ENCODE measurements around the gene PHTF1.
A peak's percentile ranks its signal among the peaks of the same experiment; 100 is the strongest.

PHTF1 gene

DNA sequence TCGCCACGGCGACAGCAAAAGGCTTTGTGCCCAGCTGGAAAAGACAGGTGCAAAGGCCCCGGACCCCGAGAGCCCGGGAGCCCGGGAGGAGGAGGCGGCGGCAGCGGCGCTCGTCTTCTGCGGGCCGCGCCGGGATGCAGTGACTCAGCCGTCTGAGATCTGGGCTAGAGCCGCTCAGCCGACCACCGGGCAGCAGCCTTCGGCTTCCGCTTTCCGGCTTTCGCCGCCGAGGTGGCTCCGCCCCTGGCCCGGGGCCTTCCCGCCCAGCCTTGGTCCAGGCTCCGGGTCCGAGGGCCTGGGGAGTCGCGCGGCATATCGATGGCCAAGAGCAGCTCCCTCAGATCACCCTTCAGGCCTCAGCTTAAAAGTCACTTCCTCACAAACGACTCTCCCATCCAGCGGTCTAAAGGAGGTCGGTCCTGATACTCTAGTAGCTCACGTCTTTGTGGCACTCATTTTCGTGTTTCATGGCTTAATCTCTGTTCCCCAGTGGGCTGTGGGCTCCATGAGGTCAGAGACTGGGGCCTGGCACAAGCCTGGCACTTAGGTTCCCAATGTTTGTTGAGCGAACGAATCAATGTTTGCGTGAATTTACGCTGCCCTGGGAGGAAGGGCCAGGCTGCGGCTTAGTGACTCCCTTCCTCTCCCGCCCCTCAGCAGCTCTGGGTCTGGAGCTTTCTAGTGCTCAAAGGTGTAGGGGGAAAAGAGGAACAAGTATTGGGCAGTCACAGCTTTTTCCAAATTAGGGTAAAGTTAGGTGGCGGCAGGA, at the start of gene PHTF1:
Gene PHTF1 (minus strand): TSS at position 154 of the 769 bp plus-strand sequence. CDS start 783 bp downstream, outside the sequence.
- peak; percentile 52 for DNase-seq

DNA sequence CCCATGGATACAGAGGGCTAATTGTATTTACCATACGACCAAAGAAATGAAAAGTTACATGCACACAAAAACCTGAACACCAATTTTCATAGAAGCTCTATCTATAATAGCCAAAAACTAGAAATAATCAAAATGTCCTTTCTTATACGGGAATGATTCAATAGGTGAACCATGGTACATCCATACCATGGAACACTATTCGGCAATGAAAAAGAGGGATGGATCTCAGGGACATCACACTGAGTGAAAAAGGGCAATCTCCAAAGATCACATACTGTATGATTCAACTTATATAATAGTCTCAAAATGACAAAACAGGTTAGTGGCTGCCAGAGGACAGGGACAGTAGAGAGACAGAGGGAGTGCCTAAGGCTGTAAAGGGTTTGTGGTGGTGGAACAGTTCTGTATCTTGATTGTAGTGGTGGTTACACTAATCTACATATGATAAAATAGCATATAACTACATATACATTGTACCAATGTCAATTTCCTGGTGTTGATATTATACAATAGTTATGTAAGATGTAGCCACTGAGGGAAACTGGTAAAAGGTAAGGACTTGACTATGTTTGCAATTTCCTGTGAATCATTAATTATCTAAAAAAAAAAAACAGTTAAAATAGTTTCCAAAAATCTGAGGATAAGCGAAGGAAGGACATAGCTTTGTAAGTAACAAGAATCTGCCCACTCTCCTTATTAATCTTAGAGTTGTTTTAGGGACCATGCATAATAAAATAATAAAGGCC, 49.3 kb upstream of the PHTF1 start:
- DNase-seq, result no peak

DNA sequence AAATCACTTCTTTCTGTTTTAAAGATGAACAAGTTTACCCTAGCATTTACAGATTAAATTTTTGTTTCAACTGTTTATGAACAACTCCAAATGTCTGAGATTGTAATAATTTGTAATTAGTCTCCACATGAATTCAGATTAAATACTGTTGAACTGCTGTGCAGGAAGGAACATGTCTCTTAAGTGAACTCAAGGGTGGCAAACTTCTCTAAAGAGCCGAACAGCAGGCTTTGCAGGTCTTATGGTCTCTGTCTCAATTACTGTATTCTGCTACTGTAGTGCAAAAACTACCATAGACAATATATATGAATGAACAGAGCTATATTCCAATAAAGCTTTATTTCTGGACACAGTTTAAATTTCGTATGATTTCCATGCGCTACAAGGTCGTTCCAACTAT, 46.4 kb upstream of the PHTF1 start:
- DNase-seq, result no peak

DNA sequence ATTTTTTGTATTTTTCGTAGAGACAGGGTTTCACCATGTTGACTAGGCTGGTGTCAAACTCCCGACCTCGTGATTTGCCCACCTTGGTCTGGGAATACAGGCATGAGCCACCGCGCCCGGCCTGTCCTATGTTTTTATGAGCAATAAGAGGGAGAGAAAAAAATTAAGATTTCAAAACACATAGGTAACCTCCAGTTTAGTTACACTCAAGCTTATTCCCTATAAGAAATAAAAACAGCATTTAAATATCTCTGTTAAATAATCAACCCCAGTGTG, 45.9 kb upstream of the PHTF1 start:
- no peak for DNase-seq

DNA sequence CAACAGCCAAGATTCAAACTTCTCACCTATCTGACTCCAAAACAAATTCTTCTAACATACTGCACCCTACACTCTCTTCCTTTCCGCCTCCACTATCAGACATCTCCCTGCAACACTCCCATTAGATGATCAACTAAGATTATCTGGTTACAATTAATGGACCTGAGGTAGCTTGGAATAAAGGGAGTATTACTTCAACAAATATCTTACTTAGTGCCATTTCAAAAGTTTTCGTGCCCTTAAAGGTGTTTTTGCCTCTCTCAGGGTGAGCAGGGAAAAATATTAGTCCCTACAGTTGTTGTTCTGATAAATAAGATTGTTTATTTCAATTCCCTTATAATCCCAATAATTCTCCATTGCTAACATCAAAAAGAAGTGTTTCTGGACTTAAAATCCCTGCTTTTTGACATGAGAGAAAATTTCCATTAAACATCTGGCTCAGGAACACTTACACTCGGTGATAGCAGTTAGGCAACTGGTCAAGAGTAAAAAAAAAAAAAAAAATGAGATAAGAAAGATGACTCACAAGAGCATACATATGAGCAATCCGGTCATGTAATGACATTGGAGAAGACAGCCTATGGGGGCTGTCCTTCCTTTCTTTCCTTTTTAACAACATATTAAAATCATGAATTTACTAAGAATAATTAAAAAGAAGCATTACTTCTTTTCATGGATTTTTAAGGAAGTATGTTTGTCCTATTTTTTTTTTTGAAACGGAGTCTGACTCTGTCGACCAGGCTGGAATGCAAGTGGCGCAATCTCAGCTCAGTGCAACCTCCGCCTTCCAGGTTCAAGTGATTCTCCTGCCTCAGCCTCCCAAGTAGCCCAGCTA, 45.4 kb upstream of the PHTF1 start:
- DNase-seq, result no peak

DNA sequence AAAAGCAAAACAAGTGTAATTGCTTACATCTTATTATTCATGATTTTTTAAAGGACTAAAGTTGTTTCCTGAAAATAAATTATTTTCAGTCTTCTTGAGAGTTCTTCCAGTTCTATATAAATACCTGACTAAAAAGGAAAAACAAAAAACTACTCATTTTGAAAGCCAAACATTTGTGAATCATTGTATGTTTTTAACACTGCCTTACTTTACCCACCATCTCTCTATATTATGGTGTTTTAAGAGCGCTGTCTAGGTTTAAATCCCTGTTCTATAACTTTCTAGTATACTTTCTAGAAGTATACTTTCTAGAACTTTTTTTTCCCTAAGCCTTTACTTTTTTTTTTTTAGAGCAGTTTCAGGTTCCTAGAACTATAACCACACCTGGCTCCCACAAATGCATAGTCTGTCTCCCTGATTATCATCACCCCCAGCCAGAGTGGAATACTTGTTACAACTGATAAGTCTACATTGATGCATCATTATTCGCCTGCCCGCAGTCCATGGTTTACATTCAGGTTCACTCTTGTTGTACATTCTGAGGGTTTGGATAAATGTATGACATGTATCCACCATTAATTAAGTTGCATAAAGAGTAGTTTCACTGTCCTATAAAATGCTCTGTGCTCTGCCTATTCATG, 43.2 kb upstream of the PHTF1 start:
- DNase-seq, result no peak

DNA sequence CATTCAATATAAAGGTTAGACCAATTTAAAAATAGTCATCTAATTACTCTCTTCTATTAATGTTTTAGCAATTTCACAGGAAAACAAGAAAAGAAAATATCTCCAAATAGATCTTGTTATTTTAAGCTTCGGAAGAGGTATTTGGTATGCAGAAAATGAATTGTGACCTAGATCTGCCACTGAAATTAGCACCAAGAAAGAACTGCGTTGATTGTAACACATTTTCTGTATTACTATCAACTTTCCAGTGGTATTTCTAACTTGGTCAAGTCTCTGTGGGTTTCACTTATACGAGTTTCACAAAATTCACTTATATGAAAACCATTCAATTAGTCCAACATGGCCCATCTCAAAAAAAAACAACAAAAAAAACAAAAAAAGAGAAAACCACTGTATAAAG, 41.2 kb upstream of the PHTF1 start:
- no peak for DNase-seq

DNA sequence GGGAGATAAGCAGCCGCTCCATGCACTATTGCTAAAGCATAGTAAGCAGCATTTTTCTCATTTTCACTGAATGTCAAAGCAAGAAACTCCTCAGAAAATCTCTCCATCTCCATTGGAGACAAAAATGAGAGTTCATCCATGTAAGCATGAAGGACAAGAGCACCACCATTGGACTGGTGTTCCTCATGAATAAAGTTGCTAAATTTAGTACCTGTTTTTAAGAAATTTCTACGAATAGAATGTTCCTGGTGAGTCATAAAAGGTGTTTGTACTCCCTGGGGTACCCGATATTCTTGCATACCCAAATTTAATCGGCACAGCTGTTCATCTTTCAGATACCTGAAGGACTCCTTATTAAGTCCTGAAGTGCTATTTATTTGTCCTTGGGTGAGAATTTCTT, 38.2 kb upstream of the PHTF1 start:
- no peak for DNase-seq

DNA sequence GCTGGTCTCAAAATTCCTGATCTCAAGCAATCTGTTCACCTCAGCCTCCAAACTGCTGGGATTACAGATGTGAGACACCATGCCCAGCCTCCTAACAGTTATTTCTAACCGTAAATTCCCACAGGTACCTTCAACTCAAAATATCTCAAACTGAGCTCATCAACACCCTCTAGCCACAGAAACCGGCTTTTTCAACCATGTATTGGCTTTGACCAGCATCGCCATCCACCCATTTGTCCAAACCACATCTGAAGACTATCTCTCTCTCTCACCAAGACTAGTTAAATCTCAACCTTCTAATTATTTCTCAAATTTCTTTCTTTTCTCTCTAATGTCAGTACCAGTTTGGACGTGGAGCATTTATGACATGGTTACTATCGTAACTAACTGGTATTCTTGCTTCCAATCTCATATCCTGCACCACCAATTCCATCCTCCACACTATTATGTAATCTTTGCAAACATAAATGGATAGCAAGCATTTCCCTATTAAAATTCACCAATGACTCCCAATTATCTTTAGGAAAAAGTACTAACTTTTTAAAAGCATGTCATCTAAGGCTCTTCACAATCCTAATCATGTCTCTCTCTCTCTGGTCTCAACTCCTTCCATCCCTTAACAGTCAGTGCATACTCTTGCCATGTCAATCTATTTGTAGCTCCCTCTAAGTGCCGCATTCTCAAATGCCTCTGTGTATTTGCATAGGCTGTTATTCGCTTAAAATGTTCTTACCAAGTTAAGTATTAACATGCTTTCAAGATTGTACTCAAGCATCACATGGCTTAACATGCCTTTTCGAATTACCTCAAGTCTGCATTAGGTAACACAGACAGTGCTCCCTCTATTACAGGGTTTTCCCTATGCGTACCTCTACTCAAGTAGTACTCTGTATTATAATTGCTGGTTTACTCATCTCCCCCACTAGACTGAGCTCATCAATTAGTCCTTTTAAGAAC, 34.9 kb upstream of the PHTF1 start:
- no peak for DNase-seq

DNA sequence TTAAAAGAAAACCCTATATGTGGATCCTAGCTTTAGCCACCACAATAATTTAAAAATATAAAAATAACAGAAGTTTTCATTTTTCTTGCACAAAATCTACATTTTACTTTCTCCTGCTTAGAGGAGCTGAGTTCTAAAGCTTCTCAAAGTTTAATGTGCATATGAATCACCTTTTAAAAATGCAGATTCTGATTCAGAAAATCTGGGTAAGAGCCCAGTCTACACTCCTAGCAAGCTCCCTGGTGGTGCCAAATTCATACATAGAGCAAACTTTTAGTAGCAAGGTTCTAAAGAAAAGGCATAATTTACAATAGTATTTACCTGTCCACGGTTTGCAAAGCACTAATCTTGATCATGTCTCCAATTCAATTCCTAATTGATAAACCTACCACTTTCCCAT, 33.7 kb upstream of the PHTF1 start:
- no peak for DNase-seq

DNA sequence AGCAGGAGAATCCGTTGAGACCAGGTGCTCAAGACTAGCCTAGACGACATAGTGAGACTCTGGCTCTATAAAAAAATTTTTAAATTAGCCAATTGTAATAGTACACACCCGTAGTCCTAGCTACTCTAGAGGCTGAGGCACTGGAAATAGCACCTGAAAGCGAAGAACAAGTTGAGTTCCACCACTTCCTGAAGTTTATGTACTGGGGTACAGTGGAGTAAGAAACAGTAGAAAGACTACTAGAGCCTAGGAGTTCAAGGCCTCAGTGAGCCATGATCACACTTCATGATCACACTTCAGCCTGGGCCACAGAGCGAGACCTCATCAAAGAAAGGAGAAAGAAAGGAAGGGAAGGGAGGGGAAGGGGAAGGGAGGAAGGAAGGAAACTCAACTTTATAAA, 33.2 kb upstream of the PHTF1 start:
- DNase-seq, result no peak

DNA sequence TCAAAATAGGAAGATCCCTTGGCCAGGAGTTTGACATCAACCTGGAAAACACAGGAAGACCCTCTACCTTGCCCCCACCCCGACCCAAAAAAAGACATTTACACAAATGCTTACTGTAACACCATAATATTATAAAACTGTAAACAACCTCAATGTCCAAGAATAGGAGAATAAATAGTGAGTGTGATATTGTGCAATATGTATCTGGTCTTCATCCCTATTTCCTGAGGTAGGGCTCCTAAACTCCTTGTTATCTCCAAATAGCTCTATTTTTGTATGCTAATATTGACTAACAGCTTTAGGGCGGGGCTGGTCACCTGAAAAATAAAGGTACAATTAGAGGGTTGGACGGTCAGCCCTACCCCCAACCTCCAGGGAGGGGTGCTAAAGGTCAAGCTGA, 29.5 kb upstream of the PHTF1 start:
- DNase-seq, result no peak

DNA sequence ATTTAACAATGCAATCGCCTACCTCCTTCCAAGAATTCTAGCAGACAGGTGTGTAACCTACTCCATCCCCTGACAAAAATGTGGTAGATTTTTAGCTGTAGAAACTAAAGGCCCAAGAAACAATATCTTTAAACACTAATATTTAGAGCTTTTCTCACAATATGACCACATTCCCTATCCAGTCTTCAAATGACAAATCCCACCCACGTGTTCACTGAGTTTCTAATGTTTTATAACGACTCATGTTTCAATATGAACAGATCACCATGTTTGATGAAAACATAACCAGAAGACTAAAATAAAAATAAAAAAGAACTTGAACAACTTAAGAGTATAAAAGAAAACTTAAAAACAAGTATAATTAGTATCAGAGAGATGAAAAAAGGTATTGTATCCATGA, 28.4 kb upstream of the PHTF1 start:
- no peak for DNase-seq

DNA sequence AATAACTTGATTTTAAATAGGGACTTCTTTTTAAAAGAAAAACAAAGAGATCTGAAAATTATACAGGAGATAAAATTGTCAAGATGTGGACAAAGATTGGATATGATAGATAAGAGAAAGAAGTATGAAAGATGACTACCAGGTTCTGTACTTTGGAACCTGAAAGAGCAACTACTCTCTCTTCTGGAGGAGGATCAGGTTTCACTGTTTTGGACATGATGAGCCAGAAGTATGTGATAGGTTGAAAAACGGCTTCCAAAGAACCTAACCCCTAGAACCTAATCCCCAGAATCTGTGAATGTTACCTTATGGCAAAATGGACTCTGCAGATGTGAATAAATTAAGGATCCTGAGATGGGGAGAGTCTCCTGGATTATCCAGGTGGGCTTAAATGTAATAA, 26.8 kb upstream of the PHTF1 start:
- no peak for DNase-seq

DNA sequence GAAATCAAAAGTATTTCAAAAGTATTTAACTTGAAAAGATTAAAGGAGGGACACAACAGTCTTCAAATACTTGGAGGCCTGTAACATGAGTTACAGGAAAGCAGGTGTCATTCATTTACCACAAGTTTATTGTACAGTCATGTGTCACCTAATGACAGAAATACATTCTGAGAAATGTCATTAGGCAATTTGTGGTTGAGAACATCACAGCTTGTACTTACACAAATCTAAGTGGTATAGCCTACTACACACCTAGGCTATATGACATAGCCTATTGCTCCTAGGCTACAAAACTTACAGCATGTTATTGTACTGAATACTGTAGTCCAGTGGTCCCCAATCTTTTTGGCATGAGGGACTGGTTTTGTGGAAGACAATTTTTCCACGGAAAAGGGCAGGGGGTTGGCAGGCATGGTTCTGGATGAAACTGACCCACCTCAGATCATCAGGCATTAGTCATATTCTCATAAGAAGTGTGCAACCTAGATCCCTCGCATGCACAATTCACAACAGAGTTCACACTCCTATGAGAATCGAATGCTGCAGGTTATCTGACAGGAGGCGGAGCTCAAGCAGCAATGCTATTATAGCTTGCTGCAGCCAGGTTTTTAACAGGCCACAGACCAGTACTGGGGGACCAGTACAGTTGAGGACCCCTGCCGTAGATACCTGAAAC, 25.0 kb upstream of the PHTF1 start:
- DNase-seq, result peak; percentile 8

DNA sequence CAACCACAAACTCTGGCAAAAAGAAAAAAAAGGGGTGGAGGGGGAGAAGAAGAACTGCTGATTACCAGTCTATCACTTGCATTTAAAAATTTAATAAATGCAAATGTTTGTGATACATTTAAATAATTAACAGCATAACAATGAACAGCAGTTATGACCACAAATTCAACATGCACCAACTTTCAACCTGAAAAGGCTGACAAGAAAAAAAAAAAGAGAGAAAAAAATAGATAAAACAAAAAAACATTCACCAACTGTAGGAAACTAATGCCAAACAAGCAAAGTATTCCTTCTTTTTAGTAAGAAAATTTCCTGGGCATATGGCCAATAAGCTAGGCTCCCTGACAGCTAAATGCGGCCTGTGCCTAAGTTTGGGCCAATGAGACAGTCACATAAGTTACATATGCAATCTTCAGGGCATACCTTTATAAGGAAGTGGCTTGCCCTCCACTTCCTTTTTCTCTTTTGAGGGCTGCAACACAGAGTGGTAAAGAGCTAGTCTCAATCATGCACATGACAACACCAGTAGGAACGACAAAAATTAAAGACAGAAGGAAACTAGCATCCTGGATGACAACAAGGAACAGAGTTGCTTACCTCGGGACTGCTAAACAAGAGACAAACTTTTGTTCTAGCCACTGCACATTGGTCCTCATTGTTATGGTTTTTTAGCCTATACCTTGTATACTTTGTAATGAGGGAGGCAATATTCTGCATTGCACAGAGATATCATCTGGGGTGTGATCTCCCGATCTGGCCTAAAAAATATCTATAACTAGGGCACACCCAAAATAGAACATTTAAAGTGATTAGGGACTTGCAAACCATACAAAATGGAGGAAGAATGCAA, 24.2 kb upstream of the PHTF1 start:
- peak; percentile 17 for DNase-seq

DNA sequence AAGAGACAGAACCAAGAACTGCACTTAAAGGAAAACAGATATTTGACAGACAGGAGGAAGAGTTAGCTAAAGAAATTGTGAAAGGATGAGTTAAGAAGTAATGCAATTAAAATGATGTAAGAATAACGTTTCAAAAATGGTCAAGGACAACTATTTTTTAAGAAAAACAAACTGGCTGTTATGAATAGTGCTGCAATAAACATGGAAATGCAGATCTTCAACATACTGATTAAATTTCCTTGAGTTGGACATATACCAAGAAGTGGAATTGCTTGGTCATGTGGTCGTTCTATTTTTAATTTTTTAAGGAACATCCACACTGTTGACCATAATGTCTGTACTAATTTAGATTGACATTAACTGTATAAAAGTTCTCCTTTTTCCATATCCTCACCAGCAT, 23.1 kb upstream of the PHTF1 start:
- no peak for DNase-seq

DNA sequence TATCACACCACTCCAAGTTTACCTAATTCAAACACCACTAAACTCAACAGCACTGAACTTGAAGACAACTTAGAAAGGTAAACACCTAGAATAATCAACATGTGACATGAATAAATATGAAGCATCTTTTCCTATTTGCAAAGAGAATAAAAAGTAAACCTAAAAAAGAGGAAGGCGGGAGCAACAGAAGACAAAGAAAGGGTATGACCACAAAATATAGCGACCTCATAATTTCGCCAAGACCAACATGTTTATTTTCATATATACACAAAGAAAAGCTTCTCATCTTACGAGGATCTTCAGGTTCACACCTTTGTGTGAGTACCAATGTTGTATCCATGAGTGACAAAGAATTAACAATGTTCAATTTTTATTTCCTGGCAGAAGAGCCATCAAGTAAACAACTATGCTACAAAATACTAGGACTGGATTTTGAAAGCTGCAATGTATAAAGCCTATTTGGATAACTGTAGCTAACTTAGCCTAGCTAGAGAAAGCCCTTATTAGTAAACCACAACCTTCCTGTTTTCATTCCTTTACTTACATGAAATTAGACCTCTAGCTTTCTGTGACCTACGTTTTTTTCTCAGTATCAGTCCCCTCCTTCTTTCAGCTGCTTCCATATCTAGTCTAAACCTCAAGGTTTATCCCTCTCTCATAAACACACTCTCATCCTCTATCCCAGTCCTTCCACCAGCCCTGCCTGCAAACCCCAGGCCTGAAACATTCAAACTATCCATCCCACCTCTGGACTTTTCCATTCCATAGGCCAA, 21.3 kb upstream of the PHTF1 start:
- no peak for DNase-seq

DNA sequence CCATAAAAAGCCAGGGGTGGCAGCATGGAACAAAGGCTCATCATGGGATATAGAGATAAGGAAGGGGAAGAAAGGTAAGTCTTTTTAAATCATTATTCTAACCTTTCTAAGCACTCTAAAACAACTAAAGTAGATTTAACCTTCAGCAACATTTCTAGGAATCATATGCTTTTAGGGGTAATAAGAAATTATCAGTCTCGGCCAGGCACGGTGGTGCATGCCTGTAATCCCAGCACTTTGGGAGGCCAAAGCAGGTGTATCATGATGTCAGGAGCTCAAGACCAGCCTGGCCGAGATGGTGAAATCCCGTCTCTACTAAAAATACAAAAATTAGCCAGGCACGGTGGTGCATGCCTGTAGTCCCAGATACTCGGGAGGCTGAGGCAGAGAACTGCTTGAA, 20.3 kb upstream of the PHTF1 start:
- no peak for DNase-seq

DNA sequence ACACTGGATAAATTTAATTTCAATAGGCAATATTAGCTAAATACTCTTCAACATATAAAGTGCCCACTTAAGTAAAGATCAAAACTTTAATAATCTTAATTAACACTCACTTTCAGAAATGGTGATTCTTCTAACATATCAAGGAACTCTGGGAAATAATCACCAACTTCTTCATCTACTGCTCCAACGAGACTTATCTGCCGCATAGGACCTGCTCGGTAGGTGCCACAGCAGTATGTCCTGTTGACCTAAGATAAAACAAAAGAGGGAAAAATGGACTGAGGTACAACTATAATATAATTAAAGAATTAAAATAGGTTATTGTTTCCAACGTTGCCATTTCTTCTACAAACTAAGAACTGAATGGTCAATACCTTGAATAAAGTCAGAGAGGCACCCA, 18.3 kb upstream of the PHTF1 start:
- no peak for DNase-seq

All from stimulated activated naive CD4-positive, alpha-beta T cell treated with Interleukin-2 at 50 U/mL for 16 hours (primary cell).